Muscle layer of colon (tissue), 2 donors: Measurements from ENCODE around the gene DGKB.

ENCODE experiments used
- H3K27ac ChIP-seq: one replicate; pipeline ENCODE4 v1.7.0; 2013; ENCODE audit warnings: low read depth, mild to moderate bottlenecking, low read length, moderate library complexity
- H3K27me3 ChIP-seq, 2 donors: one replicate each; pipeline ENCODE4 v1.7.0; 2013; ENCODE audit warnings: low read length in 2 of 2, mild to moderate bottlenecking in 2 of 2; ENCODE audit not compliant: insufficient read depth in 2 of 2, control insufficient read depth in 1 of 2
- H3K36me3 ChIP-seq: one replicate; pipeline ENCODE4 v1.7.0; 2013; ENCODE audit warnings: mild to moderate bottlenecking, low read length; ENCODE audit not compliant: insufficient read depth
- H3K4me1 ChIP-seq: one replicate; pipeline ENCODE4 v1.7.0; 2013; ENCODE audit warnings: mild to moderate bottlenecking, low read length; ENCODE audit not compliant: insufficient read depth
- H3K4me3 ChIP-seq, 2 donors: one replicate each; pipeline ENCODE4 v1.7.0; 2013; ENCODE audit warnings: low read length in 2 of 2, low read depth in 1 of 2, mild to moderate bottlenecking in 1 of 2, moderate library complexity in 1 of 2
- H3K9ac ChIP-seq: one replicate; pipeline ENCODE4 v1.7.0; 2013; ENCODE audit warnings: low read length
- H3K9me3 ChIP-seq: one replicate; pipeline ENCODE4 v1.7.0; 2013; ENCODE audit warnings: mild to moderate bottlenecking, low read length
- donor health status: abdominal sarcoma.
- donor health status: Adenocarcinoma of cecum.

Gene DGKB

DNA sequence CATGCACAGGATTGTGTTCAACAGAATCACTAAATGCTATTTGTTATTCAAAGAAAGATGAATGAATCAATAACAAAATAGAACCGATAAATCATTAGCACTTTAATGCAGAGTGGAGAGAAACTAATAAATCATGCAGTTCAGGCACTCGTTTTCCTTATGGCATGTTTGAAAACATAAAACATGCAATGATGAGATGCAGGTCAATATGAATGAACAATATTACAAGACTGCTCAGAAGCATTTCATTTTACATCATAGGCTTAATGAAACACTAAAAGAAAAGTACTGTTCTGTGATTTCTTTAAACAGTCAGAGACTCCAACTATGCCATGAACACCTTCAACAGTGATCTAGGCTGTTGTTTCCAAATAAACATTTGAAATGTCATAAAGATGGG is 755.0 kb downstream of the DGKB start:
- Histone ChIP-seq H3K9me3 (no peaks in the 10 kb centered on the region), H3K9ac (no peak overlapping the region), H3K4me1 (no peaks in the 10 kb centered on the region), H3K27me3 (no peaks in the 10 kb centered on the region), H3K36me3 (no peaks in the 10 kb centered on the region), H3K27ac (no peak overlapping the region), H3K4me3 (no peak overlapping the region)

DNA sequence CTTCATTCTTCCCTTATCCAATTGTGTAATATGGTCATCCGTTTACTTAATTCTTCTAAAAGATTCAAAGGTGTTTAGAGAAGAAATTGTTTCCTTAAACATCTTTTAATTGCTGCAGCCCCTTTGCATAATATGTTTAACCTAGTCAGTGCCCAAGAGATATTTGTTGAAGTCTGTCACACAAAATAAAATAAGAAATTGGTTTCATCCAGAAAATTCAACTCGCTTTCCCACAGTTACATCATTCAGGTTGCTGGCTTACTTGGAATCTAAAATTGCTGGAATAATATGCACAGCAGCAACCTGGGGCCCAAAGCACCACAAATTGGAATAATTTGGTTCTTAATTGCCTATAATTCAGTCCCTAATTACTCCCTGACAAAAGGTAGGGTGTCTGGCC is 758.0 kb downstream of the DGKB start:
- H3K36me3 ChIP-seq = no peaks in the 10 kb centered on the region
- no peak overlapping the region for H3K27ac ChIP-seq
- H3K27me3 ChIP-seq = no peaks in the 10 kb centered on the region
- H3K9me3 ChIP-seq = no peaks in the 10 kb centered on the region
- no peak overlapping the region for H3K9ac ChIP-seq
- no peaks in the 10 kb centered on the region for H3K4me1 ChIP-seq
- H3K4me3 ChIP-seq = no peak overlapping the region

DNA sequence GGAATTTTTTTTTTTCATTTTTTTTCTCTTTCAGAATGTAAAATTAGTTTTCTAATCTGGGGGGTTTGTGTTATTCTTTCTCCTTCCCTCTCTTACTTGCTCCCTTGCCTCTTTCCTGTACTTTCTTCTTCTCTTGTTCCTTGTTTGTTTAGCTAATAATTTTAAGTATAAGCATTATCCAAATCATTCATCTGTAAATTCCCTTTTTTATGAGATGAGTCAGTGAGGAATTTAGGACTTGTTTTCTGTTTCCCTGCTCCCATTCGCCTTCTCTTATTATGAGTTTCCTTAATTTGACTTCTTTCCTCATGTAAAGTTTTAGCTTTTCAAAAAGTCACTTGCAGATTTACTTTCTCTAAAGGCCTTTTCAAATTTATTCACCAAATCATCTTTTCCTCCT is 758.4 kb downstream of the DGKB start:
- Histone ChIP-seq H3K4me3 (no peak overlapping the region), H3K36me3 (no peaks in the 10 kb centered on the region), H3K27me3 (no peaks in the 10 kb centered on the region), H3K9me3 (no peaks in the 10 kb centered on the region), H3K9ac (no peak overlapping the region), H3K27ac (no peak overlapping the region), H3K4me1 (no peaks in the 10 kb centered on the region)

- Histone ChIP-seq H3K27me3 (no peaks in the 10 kb centered on the region), H3K27ac (no peak overlapping the region), H3K36me3 (no peaks in the 10 kb centered on the region), H3K4me1 (no peaks in the 10 kb centered on the region), H3K9me3 (no peaks in the 10 kb centered on the region), H3K4me3 (no peak overlapping the region), H3K9ac (no peak overlapping the region)
Measured at GRCh38 chr7:14137676-14138075, 764.9 kb downstream of the DGKB start.

DNA sequence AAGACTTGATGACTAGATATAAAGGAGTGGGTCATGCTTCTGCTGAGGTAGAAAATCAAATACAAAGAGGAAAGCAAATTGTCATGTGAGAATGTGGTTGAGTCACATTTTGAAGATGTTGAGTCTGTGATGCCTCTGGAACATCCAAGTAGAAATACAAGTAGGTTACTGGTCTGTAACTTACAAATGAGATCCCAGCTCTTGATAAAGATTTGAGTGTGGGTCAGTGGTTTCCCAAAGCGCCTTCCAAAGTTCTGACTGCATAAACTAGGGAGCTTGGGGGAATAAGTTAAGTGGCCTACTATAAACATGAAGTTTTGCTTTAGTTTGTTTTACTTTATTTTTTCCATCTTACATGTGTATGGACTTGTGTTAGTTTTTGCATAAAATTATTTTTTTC is 768.8 kb downstream of the DGKB start:
- Histone ChIP-seq H3K27me3 (no peaks in the 10 kb centered on the region), H3K9me3 (no peaks in the 10 kb centered on the region), H3K4me1 (no peaks in the 10 kb centered on the region), H3K4me3 (no peak overlapping the region), H3K36me3 (no peaks in the 10 kb centered on the region), H3K27ac (no peak overlapping the region), H3K9ac (no peak overlapping the region)

GRCh38 chr7:14125998-14126397 is 776.6 kb downstream of the DGKB start:
- Histone ChIP-seq H3K9ac (no peak overlapping the region), H3K36me3 (no peaks in the 10 kb centered on the region), H3K9me3 (no peaks in the 10 kb centered on the region), H3K4me1 (no peaks in the 10 kb centered on the region), H3K27ac (no peak overlapping the region), H3K4me3 (no peak overlapping the region), H3K27me3 (no peaks in the 10 kb centered on the region)

- no peaks in the 10 kb centered on the region for H3K27me3 ChIP-seq
- H3K4me1 ChIP-seq = no peaks in the 10 kb centered on the region
- no peak overlapping the region for H3K4me3 ChIP-seq
- H3K9me3 ChIP-seq = no peaks in the 10 kb centered on the region
- no peak overlapping the region for H3K9ac ChIP-seq
- H3K27ac ChIP-seq = no peak overlapping the region
- H3K36me3 ChIP-seq = no peaks in the 10 kb centered on the region
Measured at GRCh38 chr7:14124716-14125115, 777.8 kb downstream of the DGKB start.

DNA sequence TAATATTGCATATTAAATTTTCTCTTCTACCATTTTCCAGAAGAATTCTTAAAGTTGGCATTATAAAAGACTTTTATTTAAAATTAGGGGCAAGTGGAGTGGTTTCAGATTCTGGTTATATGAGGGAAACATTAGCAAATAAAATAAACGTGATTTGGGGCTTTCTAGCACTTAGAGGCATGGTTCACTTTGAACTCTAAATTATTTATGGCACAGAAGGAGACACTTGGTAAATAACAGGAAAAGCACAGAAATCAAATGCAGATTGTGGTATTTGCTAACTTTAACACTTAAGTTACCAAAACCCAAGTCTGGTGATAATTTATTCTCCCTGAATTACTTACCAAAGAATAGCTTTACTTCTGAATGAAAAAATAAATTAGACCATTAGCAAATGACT is 778.6 kb downstream of the DGKB start:
- H3K9me3 ChIP-seq = no peaks in the 10 kb centered on the region
- no peaks in the 10 kb centered on the region for H3K36me3 ChIP-seq
- no peak overlapping the region for H3K27ac ChIP-seq
- H3K4me3 ChIP-seq = no peak overlapping the region
- H3K27me3 ChIP-seq = no peaks in the 10 kb centered on the region
- no peak overlapping the region for H3K9ac ChIP-seq
- H3K4me1 ChIP-seq = no peaks in the 10 kb centered on the region

DNA sequence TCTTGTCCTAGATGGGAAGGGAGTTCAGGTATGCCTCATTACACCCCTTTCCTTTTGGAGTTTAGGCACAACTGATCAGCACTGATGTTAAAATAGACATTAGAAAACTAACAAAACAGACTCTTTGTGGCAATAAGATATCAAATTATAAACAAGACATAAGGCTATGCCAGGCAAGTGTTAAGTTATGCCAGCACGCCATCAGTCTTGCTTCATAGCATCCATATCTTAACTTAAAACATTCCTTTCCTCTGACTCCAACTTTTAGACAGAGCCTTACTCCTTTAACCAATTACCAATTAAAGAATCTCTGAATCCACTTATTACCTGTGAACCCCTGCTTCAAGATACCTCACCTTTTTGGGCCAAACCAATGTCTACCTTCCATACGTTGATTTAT is 786.9 kb downstream of the DGKB start:
- Histone ChIP-seq H3K27me3 (no peaks in the 10 kb centered on the region), H3K9ac (no peak overlapping the region), H3K9me3 (no peaks in the 10 kb centered on the region), H3K27ac (no peak overlapping the region), H3K4me3 (no peak overlapping the region), H3K4me1 (no peaks in the 10 kb centered on the region), H3K36me3 (no peaks in the 10 kb centered on the region)

- no peaks in the 10 kb centered on the region for H3K4me1 ChIP-seq
- H3K4me3 ChIP-seq = no peak overlapping the region
- no peaks in the 10 kb centered on the region for H3K27me3 ChIP-seq
- H3K9me3 ChIP-seq = no peaks in the 10 kb centered on the region
- H3K9ac ChIP-seq = no peak overlapping the region
- no peaks in the 10 kb centered on the region for H3K36me3 ChIP-seq
- no peak overlapping the region for H3K27ac ChIP-seq
Measured at GRCh38 chr7:14104861-14105260, 797.7 kb downstream of the DGKB start.

DNA sequence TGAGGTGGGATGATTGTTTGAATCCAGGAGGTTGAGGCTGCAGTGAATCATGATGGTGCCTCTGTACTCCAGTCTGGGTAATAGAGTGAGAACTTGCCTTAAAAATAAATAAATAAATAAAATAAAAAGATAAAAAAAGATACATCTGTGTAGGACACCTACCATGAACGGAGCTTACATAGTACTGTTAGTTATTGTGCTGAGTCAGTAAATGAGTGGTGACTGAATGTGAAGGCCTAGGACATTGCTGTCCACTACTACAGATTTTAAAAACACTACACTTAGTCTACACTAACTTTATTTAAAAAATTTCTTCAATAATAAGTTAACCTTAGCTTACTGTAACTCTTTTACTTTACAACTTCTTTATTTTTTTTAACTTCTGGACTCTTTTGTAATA is 806.4 kb downstream of the DGKB start:
- no peak overlapping the region for H3K9ac ChIP-seq
- no peaks in the 10 kb centered on the region for H3K9me3 ChIP-seq
- H3K27ac ChIP-seq = no peak overlapping the region
- no peak overlapping the region for H3K4me3 ChIP-seq
- no peaks in the 10 kb centered on the region for H3K36me3 ChIP-seq
- H3K27me3 ChIP-seq = no peaks in the 10 kb centered on the region
- H3K4me1 ChIP-seq = no peaks in the 10 kb centered on the region

GRCh38 chr7:14095233-14095950 is 807.2 kb downstream of the DGKB start:
- no peaks in the 10 kb centered on the region for H3K9me3 ChIP-seq
- H3K4me3 ChIP-seq = no peak overlapping the region
- no peaks in the 10 kb centered on the region for H3K27me3 ChIP-seq
- H3K36me3 ChIP-seq = no peaks in the 10 kb centered on the region
- no peaks in the 10 kb centered on the region for H3K4me1 ChIP-seq
- H3K27ac ChIP-seq = no peak overlapping the region
- no peak overlapping the region for H3K9ac ChIP-seq
